IPS-20b (cell line): ENCODE results near the gene BCAS3.
A peak's percentile ranks its signal among the peaks of the same experiment; 100 is the strongest.

Source experiments
- H3K27ac ChIP-seq: one replicate; pipeline ENCODE4 v1.5.1; 2013; ENCODE audit warnings: low read length
- H3K27me3 ChIP-seq: 2 replicates; pipeline ENCODE4 v1.6.1; 2013; ENCODE audit warnings: mild to moderate bottlenecking, low read length, inconsistent platforms; ENCODE audit not compliant: insufficient read depth
- H3K36me3 ChIP-seq: 2 replicates; pipeline ENCODE4 v1.6.1; 2013; ENCODE audit warnings: low read depth, mild to moderate bottlenecking, inconsistent platforms, low read length, moderate library complexity; ENCODE audit not compliant: insufficient read depth
- H3K4me1 ChIP-seq: 2 replicates; pipeline ENCODE4 v1.6.1; 2013; ENCODE audit warnings: mild to moderate bottlenecking, control low read depth, inconsistent platforms, low read length, moderate library complexity; ENCODE audit not compliant: insufficient read depth
- H3K4me3 ChIP-seq: 2 replicates; pipeline ENCODE4 v1.5.1; 2013; ENCODE audit warnings: mild to moderate bottlenecking, low read length, inconsistent platforms
- H3K9ac ChIP-seq: 2 replicates; pipeline ENCODE4 v1.6.1; 2013; ENCODE audit warnings: low read depth, mild to moderate bottlenecking, inconsistent platforms, low read length, moderate library complexity
- H3K9me3 ChIP-seq: 2 replicates; pipeline ENCODE4 v1.6.1; 2013; ENCODE audit warnings: mild to moderate bottlenecking, low read depth, low read length, inconsistent platforms; ENCODE audit not compliant: insufficient read depth

Gene BCAS3

DNA sequence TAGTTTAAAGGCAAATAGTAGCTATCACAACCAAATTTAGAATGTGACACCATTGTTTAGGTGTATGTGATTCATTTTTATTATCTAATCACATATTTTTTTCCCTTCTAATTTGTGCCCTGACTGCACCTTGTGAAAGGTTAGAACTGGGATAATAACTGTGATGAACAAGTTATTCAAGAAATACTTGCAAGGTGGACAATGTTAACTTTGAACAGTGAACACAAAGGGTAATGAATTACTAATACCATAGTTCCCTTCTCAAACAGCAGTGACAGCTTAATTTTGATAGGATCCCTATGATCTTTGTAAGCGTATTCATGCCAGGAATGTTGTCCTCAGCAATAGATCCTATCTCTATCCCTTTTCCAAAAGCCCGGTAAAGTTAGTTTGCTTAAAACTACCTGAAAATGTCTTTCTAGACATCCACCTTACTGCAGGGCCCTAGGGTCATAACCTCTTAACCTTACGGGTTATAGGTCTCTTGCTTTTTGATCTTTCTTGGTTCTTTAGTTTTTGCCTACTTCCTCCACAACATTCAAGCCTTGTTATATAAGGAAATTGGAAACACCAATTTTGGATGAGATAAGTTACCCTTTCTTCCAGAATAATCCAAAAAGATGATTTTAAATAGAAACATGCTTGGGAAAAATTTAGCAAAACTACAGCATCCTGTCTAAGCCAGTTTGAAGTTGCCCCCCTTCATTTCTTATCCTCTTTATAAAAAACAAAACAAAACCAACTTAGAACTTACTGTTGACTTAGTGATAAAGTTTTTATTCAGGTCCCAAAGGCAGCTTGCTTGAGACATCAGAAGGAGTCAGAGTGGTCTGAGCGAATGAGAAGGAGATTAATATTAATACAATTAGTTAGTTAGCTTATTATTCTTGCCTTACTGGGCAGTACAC is 522.0 kb downstream of the BCAS3 start:
- no peaks in the 10 kb centered on the region for H3K27me3 ChIP-seq
- H3K4me1 ChIP-seq, result peaks cover 7% of the 10 kb centered on the region; the same call in 1 of the 2 replicates
- no peak overlapping the region for H3K4me3 ChIP-seq
- H3K36me3 ChIP-seq, result no peaks in the 10 kb centered on the region
- H3K9ac ChIP-seq, result no peak overlapping the region
- H3K9me3 ChIP-seq, result no peaks in the 10 kb centered on the region
- H3K27ac ChIP-seq, result no peak overlapping the region

DNA sequence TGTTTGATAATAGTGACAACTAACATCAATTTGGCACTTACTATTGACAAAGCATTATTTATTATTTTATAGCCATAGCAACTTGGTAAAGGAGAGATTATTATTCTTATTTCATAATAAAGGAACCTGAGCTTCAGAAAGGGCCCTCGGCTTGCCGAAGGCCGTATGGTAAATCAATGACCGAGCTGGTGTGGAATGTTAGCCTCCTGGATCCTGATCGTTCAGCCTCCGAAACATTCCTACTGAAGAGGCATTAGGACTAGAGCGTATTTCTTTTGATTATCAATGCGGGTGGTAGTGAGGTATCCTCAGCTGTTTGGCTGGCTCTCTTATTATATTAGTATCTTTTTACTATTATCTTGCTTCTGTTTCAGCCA is 522.7 kb downstream of the BCAS3 start:
- no peak overlapping the region for H3K27ac ChIP-seq
- no peak overlapping the region for H3K9ac ChIP-seq
- no peaks in the 10 kb centered on the region for H3K36me3 ChIP-seq
- no peaks in the 10 kb centered on the region for H3K27me3 ChIP-seq
- no peak overlapping the region for H3K4me3 ChIP-seq
- peaks cover 7% of the 10 kb centered on the region; the same call in 1 of the 2 replicates for H3K4me1 ChIP-seq
- H3K9me3 ChIP-seq, result no peaks in the 10 kb centered on the region

DNA sequence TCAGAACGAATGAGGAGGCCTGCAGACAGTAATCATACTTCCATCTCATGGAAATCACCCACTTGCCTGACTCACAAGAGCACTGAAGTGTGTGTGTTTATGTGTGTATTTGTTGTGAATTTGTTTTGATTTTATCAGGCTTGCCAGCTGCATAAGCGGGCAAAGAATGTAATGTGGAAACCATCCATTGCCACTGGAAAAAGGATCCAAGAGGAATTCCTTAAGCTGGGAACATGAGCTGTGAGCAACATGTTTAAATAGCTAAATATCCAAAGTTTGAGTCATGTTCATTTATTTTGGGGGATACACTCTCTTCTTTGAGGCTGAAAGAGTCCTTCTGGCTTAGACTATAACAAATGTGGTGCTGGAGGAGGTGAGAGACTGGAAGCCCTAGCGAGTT is 523.6 kb downstream of the BCAS3 start:
- no peak overlapping the region for H3K4me3 ChIP-seq
- peaks cover 7% of the 10 kb centered on the region; the same call in 1 of the 2 replicates for H3K4me1 ChIP-seq
- H3K36me3 ChIP-seq, result no peaks in the 10 kb centered on the region
- H3K27me3 ChIP-seq, result no peaks in the 10 kb centered on the region
- H3K27ac ChIP-seq, result no peak overlapping the region
- H3K9ac ChIP-seq, result no peak overlapping the region
- H3K9me3 ChIP-seq, result no peaks in the 10 kb centered on the region

DNA sequence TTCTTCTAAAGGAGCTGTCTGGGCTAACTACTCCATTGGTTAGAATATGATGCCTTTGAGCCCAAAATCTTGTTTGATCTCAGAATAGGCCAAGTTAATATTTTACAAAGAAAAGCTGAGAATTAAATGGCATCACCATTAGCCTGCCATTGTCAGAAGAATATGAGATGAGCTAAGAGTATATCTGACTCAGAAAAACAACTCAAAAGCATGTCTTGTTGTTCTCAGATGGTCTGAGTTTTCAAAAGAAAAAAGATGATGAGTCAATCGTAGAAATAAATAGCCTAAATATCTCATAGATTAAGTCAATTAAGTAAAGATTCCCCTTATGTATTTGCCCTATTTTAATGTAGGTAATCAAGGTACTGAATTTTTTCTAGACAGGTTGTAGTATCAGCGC is 524.9 kb downstream of the BCAS3 start:
- H3K4me1 ChIP-seq, result peaks cover 7% of the 10 kb centered on the region; the same call in 1 of the 2 replicates
- H3K27ac ChIP-seq, result no peak overlapping the region
- no peaks in the 10 kb centered on the region for H3K27me3 ChIP-seq
- no peaks in the 10 kb centered on the region for H3K9me3 ChIP-seq
- no peaks in the 10 kb centered on the region for H3K36me3 ChIP-seq
- H3K4me3 ChIP-seq, result no peak overlapping the region
- H3K9ac ChIP-seq, result no peak overlapping the region

DNA sequence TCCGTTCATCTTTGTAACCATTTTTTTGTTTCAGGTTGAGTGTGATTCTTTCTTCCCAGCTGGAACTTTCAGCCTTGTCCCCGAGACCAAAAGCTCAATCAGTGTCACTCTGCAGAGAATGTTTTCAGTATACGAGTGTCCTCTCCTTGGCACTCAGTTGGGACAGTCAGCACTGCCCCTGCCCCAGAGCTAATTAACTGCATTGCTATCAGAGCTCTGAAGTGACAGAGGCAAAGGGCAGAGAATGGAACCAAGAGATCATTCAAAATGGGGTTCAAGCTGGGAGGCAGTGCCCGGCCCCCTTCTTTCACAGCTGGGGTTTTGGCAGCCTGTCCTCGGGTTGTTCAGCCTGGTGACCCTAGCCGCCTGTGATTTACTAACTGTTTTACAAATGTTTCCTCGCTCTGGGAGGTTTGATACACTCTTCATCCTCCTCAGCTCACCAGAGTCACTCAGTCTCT is 526.0 kb downstream of the BCAS3 start:
- peaks cover 11% of the 10 kb centered on the region; the same call in 1 of the 2 replicates for H3K4me1 ChIP-seq
- no peak overlapping the region; the same call in 1 of the 2 replicates for H3K9ac ChIP-seq
- no peaks in the 10 kb centered on the region for H3K27me3 ChIP-seq
- no peak overlapping the region for H3K27ac ChIP-seq
- H3K4me3 ChIP-seq, result no peak overlapping the region
- H3K9me3 ChIP-seq, result no peaks in the 10 kb centered on the region
- H3K36me3 ChIP-seq, result no peaks in the 10 kb centered on the region

DNA sequence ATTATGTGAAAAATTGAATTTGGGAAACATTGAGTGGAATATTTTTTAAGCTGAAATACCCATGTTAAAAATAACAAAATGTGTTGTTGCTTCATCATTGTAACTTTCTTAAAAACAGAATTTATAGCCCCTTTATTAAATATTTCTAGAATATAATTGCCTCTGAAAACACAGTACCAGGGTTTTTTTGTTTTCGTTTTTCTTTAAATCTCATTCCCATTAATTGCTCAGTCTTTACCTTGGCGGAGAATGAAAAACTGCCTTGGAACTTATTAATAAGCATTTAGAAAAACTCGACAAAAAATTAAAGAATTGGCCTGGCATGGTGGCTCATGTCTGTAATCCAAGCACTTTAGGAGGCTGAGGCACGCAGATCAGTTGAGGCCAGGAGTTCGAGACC is 526.8 kb downstream of the BCAS3 start:
- Histone ChIP-seq H3K27me3 (no peaks in the 10 kb centered on the region), H3K9ac (no peak overlapping the region), H3K4me3 (no peak overlapping the region), H3K36me3 (no peaks in the 10 kb centered on the region), H3K9me3 (no peaks in the 10 kb centered on the region), H3K4me1 (peaks cover 15% of the 10 kb centered on the region; the same call in 1 of the 2 replicates), H3K27ac (no peak overlapping the region)

DNA sequence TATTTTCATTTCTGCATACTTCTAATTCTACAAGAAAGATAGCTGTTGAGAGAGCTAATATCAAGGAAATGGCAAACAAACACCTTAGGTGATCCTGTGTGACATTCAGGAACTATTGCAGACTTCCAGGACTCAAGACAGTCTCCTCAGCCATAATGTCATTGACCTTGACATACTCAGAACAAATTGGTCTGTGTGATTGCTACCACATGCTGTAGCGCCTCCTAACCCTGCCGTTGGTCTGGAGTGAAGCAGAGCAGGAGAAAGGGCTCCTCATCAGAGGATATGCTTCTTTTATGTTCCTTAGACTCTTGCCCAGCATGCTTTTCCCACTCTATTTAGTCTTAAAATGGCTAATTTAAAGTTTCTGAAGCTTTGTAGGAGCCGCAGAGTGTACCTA is 527.8 kb downstream of the BCAS3 start:
- Histone ChIP-seq H3K4me1 (peaks cover 15% of the 10 kb centered on the region; the same call in 1 of the 2 replicates), H3K27ac (no peak overlapping the region), H3K36me3 (no peaks in the 10 kb centered on the region), H3K4me3 (no peak overlapping the region), H3K9me3 (no peaks in the 10 kb centered on the region), H3K9ac (no peak overlapping the region), H3K27me3 (no peaks in the 10 kb centered on the region)

DNA sequence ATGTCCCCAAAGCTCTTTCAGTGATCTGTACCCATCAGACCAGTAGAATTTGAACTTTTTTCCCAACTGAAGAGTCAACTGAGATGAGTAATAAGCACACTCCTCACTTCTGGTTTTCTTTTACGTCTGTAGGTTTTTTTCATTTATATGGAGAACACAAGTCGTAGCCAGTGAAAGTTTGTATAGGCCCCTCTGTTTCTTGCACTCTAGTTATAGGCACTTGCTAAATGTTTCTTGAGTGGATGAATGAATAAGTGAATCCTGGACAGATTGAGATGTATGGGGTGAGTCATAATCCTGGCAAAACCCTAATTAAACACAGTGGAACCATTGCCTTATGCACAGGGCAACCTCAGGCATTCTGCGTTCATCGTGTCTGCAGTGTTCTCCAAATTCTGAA is 528.3 kb downstream of the BCAS3 start:
- Histone ChIP-seq H3K4me1 (peaks cover 16% of the 10 kb centered on the region; the same call in 1 of the 2 replicates), H3K27me3 (no peaks in the 10 kb centered on the region), H3K9me3 (no peaks in the 10 kb centered on the region), H3K27ac (no peak overlapping the region), H3K4me3 (no peak overlapping the region), H3K36me3 (no peaks in the 10 kb centered on the region), H3K9ac (no peak overlapping the region)

DNA sequence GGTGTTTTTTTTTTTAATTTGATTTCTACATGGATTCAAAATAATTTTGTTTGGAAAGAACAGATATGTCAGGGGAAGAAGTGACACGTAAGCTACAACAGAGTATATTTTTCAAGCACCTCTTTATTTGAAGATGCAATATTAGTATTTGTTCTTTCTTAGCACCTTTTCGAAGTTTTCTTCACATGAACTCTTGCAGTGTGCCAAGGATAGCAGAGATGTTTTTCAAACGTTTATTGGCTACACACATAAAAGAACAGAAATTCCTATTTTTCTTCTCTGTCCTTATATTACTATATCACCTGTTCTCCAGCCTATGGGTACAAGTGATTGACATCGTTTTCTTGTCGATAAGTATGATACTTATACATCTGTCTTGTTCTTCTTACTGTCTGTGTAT is 529.3 kb downstream of the BCAS3 start:
- no peak overlapping the region for H3K9ac ChIP-seq

DNA sequence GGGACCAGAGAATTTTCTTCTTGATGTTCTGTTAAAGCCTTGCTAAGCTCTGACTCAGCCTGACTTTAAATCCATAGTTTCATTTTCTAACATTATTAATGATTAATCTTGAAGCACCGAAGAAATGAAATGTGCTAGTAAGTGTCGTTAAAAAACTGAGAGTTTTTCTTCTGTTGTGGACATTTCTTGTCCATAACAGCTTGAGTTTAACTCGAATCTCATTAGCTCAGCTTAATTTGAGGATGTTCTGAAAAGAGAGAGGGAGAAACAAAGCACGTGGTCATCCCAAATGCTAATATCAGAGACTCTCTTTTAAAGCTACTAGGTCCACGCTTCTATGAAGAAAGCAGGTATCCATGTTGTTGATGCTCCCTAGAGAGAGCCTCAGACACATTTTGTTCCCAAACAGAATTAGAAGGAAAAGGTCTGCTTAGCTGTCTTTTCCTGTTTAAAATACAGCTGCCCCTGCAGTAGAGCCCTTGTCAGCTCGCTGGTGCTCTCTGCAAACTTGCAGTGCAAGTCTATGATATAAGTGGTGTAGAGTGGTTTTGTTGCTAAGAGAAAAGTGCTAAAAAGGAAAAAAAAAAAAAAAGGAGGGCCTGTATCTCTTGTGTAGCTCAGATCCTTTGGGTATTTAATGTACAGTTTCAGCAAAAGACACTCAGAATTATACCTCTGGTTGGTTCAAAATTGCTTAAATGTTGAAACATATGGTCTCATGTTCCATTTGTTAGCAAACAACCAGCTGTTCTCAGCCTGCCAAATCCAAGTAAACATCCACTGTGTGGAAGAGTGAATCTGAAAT is 530.9 kb downstream of the BCAS3 start:
- H3K4me3 ChIP-seq, result no peak overlapping the region
- peaks cover 22% of the 10 kb centered on the region; the same call in 1 of the 2 replicates for H3K4me1 ChIP-seq
- H3K36me3 ChIP-seq, result no peaks in the 10 kb centered on the region
- no peaks in the 10 kb centered on the region for H3K27me3 ChIP-seq
- no peak overlapping the region for H3K27ac ChIP-seq
- no peaks in the 10 kb centered on the region for H3K9me3 ChIP-seq
- peak overlapping the region; percentile 6; the same call in 1 of the 2 replicates for H3K9ac ChIP-seq

More for the DNA sequence above, 529.3 kb downstream of the BCAS3 start:
- Histone ChIP-seq H3K36me3 (no peaks in the 10 kb centered on the region), H3K4me1 (peaks cover 23% of the 10 kb centered on the region; the same call in 1 of the 2 replicates), H3K9me3 (no peaks in the 10 kb centered on the region), H3K27me3 (no peaks in the 10 kb centered on the region), H3K27ac (no peak overlapping the region), H3K4me3 (no peak overlapping the region)

DNA sequence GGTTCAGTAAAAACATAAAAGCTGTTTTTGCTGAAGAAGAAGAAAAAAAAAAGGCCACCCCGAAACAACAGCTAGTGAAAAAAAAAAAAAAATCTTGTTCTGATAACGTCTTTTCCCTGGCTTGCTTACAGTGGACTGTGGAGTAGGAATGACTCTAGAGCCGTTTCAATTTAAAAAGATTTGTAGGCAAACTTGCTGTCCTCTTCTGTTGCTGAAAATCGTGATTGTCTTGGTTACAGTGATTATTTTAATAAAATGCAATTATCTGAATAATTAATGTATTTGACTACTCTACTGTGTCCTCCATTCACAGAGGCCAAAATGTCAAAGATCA is 531.4 kb downstream of the BCAS3 start:
- Histone ChIP-seq H3K36me3 (no peaks in the 10 kb centered on the region), H3K4me1 (peaks cover 16% of the 10 kb centered on the region; the same call in 1 of the 2 replicates), H3K9me3 (no peaks in the 10 kb centered on the region), H3K4me3 (no peak overlapping the region), H3K9ac (peak overlapping the region; percentile 6; the same call in 1 of the 2 replicates), H3K27me3 (no peaks in the 10 kb centered on the region), H3K27ac (no peak overlapping the region)
